HEK293 (cell line): Measurements from ENCODE around the gene FKBP10.

Experiments
- ATF2 ChIP-seq: fragments of 450-650 bp; formaldehyde crosslinking; IDR thresholded peaks from 2 replicates; pipeline ENCODE4 v1.5.1; 2016; ENCODE audit warnings: missing biosample characterization, missing genetic modification characterization, low read depth
- EGR2 ChIP-seq: fragments of 450-650 bp; formaldehyde crosslinking; IDR thresholded peaks from 2 replicates; pipeline ENCODE4 v1.5.1; 2016; ENCODE audit warnings: low read depth, missing biosample characterization, missing genetic modification characterization
- FEZF1 ChIP-seq: fragments of 450-650 bp; formaldehyde crosslinking; IDR thresholded peaks from 2 replicates; pipeline ENCODE4 v1.5.1; 2016; ENCODE audit warnings: missing biosample characterization, missing genetic modification characterization
- IKZF3 ChIP-seq: fragments of 450-650 bp; IDR thresholded peaks from 2 replicates; pipeline ENCODE4 v1.5.0; 2018; ENCODE audit warnings: missing biosample characterization, mild to moderate bottlenecking, missing genetic modification characterization, moderate library complexity
- KLF1 ChIP-seq: fragments of 450-650 bp; formaldehyde crosslinking; IDR thresholded peaks from 2 replicates; pipeline ENCODE4 v1.5.1; 2016; ENCODE audit warnings: missing biosample characterization, missing genetic modification characterization
- MEIS1 ChIP-seq: sonication (generic); formaldehyde crosslinking; IDR thresholded peaks from 2 replicates; pipeline ENCODE4 v1.8.1; 2022; ENCODE audit warnings: missing genetic modification reagents, mild to moderate bottlenecking, borderline replicate concordance
- PRDM1 ChIP-seq: fragments of 450-650 bp; formaldehyde crosslinking; IDR thresholded peaks from 2 replicates; pipeline ENCODE4; 2016; ENCODE audit warnings: missing biosample characterization, missing genetic modification characterization
- PRDM2 ChIP-seq: fragments of 450-650 bp; formaldehyde crosslinking; IDR thresholded peaks from 2 replicates; pipeline ENCODE4 v1.5.1; 2016; ENCODE audit warnings: missing biosample characterization, missing genetic modification characterization, borderline replicate concordance
- REPIN1 ChIP-seq: fragments of 450-650 bp; formaldehyde crosslinking; IDR thresholded peaks from 2 replicates; pipeline ENCODE4 v1.5.1; 2017; ENCODE audit warnings: missing biosample characterization, missing genetic modification characterization, low read depth
- SCRT1 ChIP-seq: fragments of 450-650 bp; formaldehyde crosslinking; IDR thresholded peaks from 2 replicates; pipeline ENCODE4 v1.5.1; 2016; ENCODE audit warnings: missing biosample characterization, missing genetic modification characterization, borderline replicate concordance
- TRIM28 ChIP-seq: IDR thresholded peaks from 2 replicates; pipeline ENCODE4 v1.6.1; 2011; ENCODE audit warnings: low read length, control low read depth, borderline replicate concordance
- ZBTB49 ChIP-seq: fragments of 450-650 bp; formaldehyde crosslinking; IDR thresholded peaks from 2 replicates; pipeline ENCODE4 v1.5.1; 2016; ENCODE audit warnings: missing biosample characterization, missing genetic modification characterization, low read depth
- ZNF133 ChIP-seq: fragments of 450-650 bp; formaldehyde crosslinking; IDR thresholded peaks from 2 replicates; pipeline ENCODE4 v1.5.1; 2016; ENCODE audit warnings: missing biosample characterization, missing genetic modification characterization
- ZNF18 ChIP-seq: fragments of 450-650 bp; formaldehyde crosslinking; IDR thresholded peaks from 2 replicates; pipeline ENCODE4 v1.5.1; 2016; ENCODE audit warnings: missing biosample characterization, missing genetic modification characterization
- ZNF366 ChIP-seq: fragments of 450-650 bp; formaldehyde crosslinking; conservative IDR thresholded peaks from 2 replicates; pipeline ENCODE4 v1.5.1; 2016; ENCODE audit warnings: missing biosample characterization, missing genetic modification characterization
- ZNF37A ChIP-seq: fragments of 450-650 bp; IDR thresholded peaks from 2 replicates; pipeline ENCODE4 v1.5.1; 2018; ENCODE audit warnings: missing biosample characterization, missing genetic modification characterization
- ZNF416 ChIP-seq: fragments of 450-650 bp; formaldehyde crosslinking; IDR thresholded peaks from 2 replicates; pipeline ENCODE4 v1.5.1; 2016; ENCODE audit warnings: missing biosample characterization, missing genetic modification characterization
- ZNF473 ChIP-seq: fragments of 450-650 bp; formaldehyde crosslinking; IDR thresholded peaks from 2 replicates; pipeline ENCODE4 v1.5.1; 2017; ENCODE audit warnings: missing biosample characterization, missing genetic modification characterization
- ZNF513 ChIP-seq: fragments of 450-650 bp; IDR thresholded peaks from 2 replicates; pipeline ENCODE4 v1.5.1; 2018; ENCODE audit warnings: missing biosample characterization, missing genetic modification characterization
- ZNF555 ChIP-seq: fragments of 450-650 bp; formaldehyde crosslinking; conservative IDR thresholded peaks from 2 replicates; pipeline ENCODE4 v1.5.1; 2017; ENCODE audit warnings: missing biosample characterization, mild to moderate bottlenecking, missing genetic modification characterization, inconsistent platforms
- ZNF704 ChIP-seq: fragments of 450-650 bp; formaldehyde crosslinking; IDR thresholded peaks from 2 replicates; pipeline ENCODE4 v1.5.1; 2016; ENCODE audit warnings: missing biosample characterization, missing genetic modification characterization
- ZNF747 ChIP-seq: fragments of 450-650 bp; formaldehyde crosslinking; IDR thresholded peaks from 2 replicates; pipeline ENCODE4 v1.5.1; 2016; ENCODE audit warnings: missing biosample characterization, missing genetic modification characterization
- ZSCAN18 ChIP-seq: fragments of 450-650 bp; formaldehyde crosslinking; IDR thresholded peaks from 2 replicates; pipeline ENCODE4 v1.5.1; 2016; ENCODE audit warnings: missing biosample characterization, missing genetic modification characterization

FKBP10 gene

GRCh38 chr17:41801374-41802271 lies 11.2 kb upstream of the FKBP10 start (continued):
- TF ChIP-seq ATF2 (no peak), FEZF1 (tag by site-specific recombination) (no peak), ZNF555 (tag by site-specific recombination) (no peak), MEIS1 (CRISPR knock-in tag) (no peak), ZNF37A (no peak), ZNF366 (tag by site-specific recombination) (0 out of 2 replicates have a peak, but pooled peaks have one; percentile 30), ZNF18 (tag by site-specific recombination) (no peak), TRIM28 (0 out of 2 replicates have a peak, but pooled peaks have one; percentile 17), IKZF3 (peak; percentile 99), REPIN1 (tag by site-specific recombination) (no peak), ZBTB49 (tag by site-specific recombination) (no peak), SCRT1 (no peak), PRDM1 (tag by site-specific recombination) (no peak), EGR2 (tag by site-specific recombination) (peak; percentile 50; the same call in 1 of the 2 replicates), PRDM2 (no peak), ZNF747 (no peak), ZNF133 (tag by site-specific recombination) (no peak), ZNF704 (no peak), ZSCAN18 (tag by site-specific recombination) (no peak), ZNF513 (tag by site-specific recombination) (no peak), ZNF473 (tag by site-specific recombination) (no peak), ZNF416 (no peak), KLF1 (tag by site-specific recombination) (peak; percentile 73; the same call in 1 of the 2 replicates)
